H1 (cell line): ENCODE data around the gene PIGH. TPM values are rescaled to one million over a fixed set of nuclear protein-coding genes. Genes with fewer than 3 reads are reported as not detected.

Experiments
- CTCF ChIA-PET: fragments of 300-600 bp; sonication (Branson Sonifier 250); formaldehyde crosslinking; loops from one replicate; lab custom pipeline; 2021; ENCODE audit not compliant: partially characterized antibody; lab: Charles Lee
- POLR2A ChIA-PET: fragments of 300-600 bp; sonication (Branson Sonifier 250); formaldehyde crosslinking; loops from one replicate; lab custom pipeline; 2021; ENCODE audit warnings: inconsistent platforms; ENCODE audit not compliant: partially characterized antibody; lab: Charles Lee
- DNase-seq, 2 experiments: peaks; one replicate each; pipeline versions ENCODE4 v3.0.0 to v3.0.0-alpha.2; 2010 to 2022; ENCODE audit warnings: low spot score in 2 of 2, low read depth in 1 of 2, mixed read lengths in 1 of 2
- FAIRE-seq: peaks from 2 replicates; lab custom pipeline; 2011; peaks lifted over from hg19 to GRCh38; lab: Jason Lieb, UNC
- H2AFZ ChIP-seq: 2 replicates; pipeline ENCODE4 v1.8.1; 2012; ENCODE audit warnings: low read length, inconsistent platforms
- H2AK5ac ChIP-seq: 2 replicates; pipeline ENCODE4 v1.6.1; 2013; ENCODE audit warnings: low read depth, low read length
- H2BK120ac ChIP-seq: replicated peaks from 2 replicates; pipeline ENCODE3; 2013; ENCODE audit warnings: low read depth, low read length, inconsistent platforms
- H2BK12ac ChIP-seq: 2 replicates; pipeline ENCODE4 v1.6.1; 2013; ENCODE audit warnings: low read depth, low read length
- H2BK15ac ChIP-seq: 2 replicates; pipeline ENCODE4 v1.6.1; 2013; ENCODE audit warnings: low read length
- H2BK20ac ChIP-seq: 2 replicates; pipeline ENCODE4 v1.6.1; 2013; ENCODE audit warnings: low read length
- H2BK5ac ChIP-seq: 2 replicates; pipeline ENCODE4 v1.6.1; 2013; ENCODE audit warnings: low read depth, low read length
- H3K14ac ChIP-seq: 2 replicates; pipeline ENCODE4 v1.6.1; 2013; ENCODE audit warnings: inconsistent platforms; ENCODE audit not compliant: insufficient read length
- H3K18ac ChIP-seq: 2 replicates; pipeline ENCODE4 v1.6.1; 2013; ENCODE audit warnings: low read length; ENCODE audit errors: extremely low read depth
- H3K23ac ChIP-seq: 2 replicates; pipeline ENCODE4 v1.6.1; 2013; ENCODE audit warnings: inconsistent platforms; ENCODE audit not compliant: insufficient read length
- H3K23me2 ChIP-seq: 2 replicates; pipeline ENCODE4 v1.6.1; 2013; ENCODE audit warnings: low read depth, low read length
- H3K27ac ChIP-seq: 2 replicates; pipeline ENCODE4 v1.6.1; 2011; ENCODE audit warnings: low read depth, low read length, inconsistent platforms
- H3K27me3 ChIP-seq, 4 experiments: replicated peaks in 1 of 4; 1 replicate in 1 of 4; 2 replicates in 3 of 4; pipeline versions ENCODE4 v1.6.1 to v1.8.1; 2011 to 2013; ENCODE audit warnings: low read length in 3 of 4, mild to moderate bottlenecking in 3 of 4, inconsistent platforms in 2 of 4, mixed read lengths in 2 of 4, moderate library complexity in 1 of 4; ENCODE audit not compliant: control insufficient read depth in 3 of 4, insufficient read depth in 3 of 4; ENCODE audit errors: extremely low read depth in 1 of 4
- H3K36me3 ChIP-seq, 4 experiments: 2 replicates each; pipeline versions ENCODE4 v1.6.1 to v1.8.1; 2011 to 2013; ENCODE audit warnings: mild to moderate bottlenecking in 4 of 4, low read length in 3 of 4, moderate library complexity in 2 of 4, control low read depth in 1 of 4, inconsistent platforms in 1 of 4; ENCODE audit not compliant: insufficient read depth in 4 of 4, control insufficient read depth in 2 of 4
- H3K4ac ChIP-seq: replicated peaks from 2 replicates; pipeline ENCODE3; 2013; ENCODE audit warnings: low read length, low read depth, mixed read lengths, inconsistent platforms; ENCODE audit not compliant: insufficient read length
- H3K4me1 ChIP-seq, 4 experiments: replicated peaks in 1 of 4; 1 replicate in 1 of 4; 2 replicates in 3 of 4; pipeline versions ENCODE4 v1.6.1 to v1.8.1; 2011 to 2013; ENCODE audit warnings: low read length in 3 of 4, inconsistent platforms in 2 of 4, mixed read lengths in 1 of 4; ENCODE audit not compliant: insufficient read depth in 4 of 4, control insufficient read depth in 3 of 4
- H3K4me2 ChIP-seq, 2 experiments: 2 replicates each; pipeline versions ENCODE4 v1.6.1 to v1.8.1; 2011 to 2013; ENCODE audit warnings: low read depth in 2 of 2, low read length in 2 of 2, control low read depth in 1 of 2, inconsistent platforms in 1 of 2, mild to moderate bottlenecking in 1 of 2; ENCODE audit not compliant: insufficient read depth in 1 of 2
- H3K4me3 ChIP-seq, 4 experiments: fragments of 200-600, 300-600 bp in 1 of 4; sonication (generic), shearing (Covaris generic), sonication (Bioruptor Twin) in 1 of 4; 2 replicates each; pipeline versions ENCODE4 v1.5.1 to v1.8.1; 2011 to 2016; ENCODE audit warnings: low read length in 4 of 4, low read depth in 3 of 4, control low read depth in 2 of 4, inconsistent platforms in 2 of 4, mild to moderate bottlenecking in 2 of 4, mixed read lengths in 1 of 4, moderate library complexity in 1 of 4; ENCODE audit not compliant: insufficient read depth in 2 of 4; ENCODE audit errors: extremely low read depth in 1 of 4
- H3K56ac ChIP-seq: replicated peaks from 2 replicates; pipeline ENCODE3; 2013; ENCODE audit warnings: low read depth, mild to moderate bottlenecking, mixed read lengths, low read length, inconsistent platforms; ENCODE audit not compliant: insufficient read length
- H3K79me1 ChIP-seq: 2 replicates; pipeline ENCODE4 v1.6.1; 2013; ENCODE audit warnings: low read depth, low read length, control low read depth
- H3K79me2 ChIP-seq, 2 experiments: 2 replicates each; pipeline versions ENCODE4 v1.6.1 to v1.8.1; 2012 to 2013; ENCODE audit warnings: low read length in 2 of 2, mild to moderate bottlenecking in 2 of 2, inconsistent platforms in 1 of 2; ENCODE audit not compliant: insufficient read depth in 2 of 2, control insufficient read depth in 1 of 2
- H3K9ac ChIP-seq, 4 experiments: replicated peaks in 1 of 4; 1 replicate in 1 of 4; 2 replicates in 3 of 4; pipeline versions ENCODE4 v1.6.1 to v1.8.1; 2011 to 2013; ENCODE audit warnings: low read depth in 3 of 4, low read length in 3 of 4, control low read depth in 2 of 4, mild to moderate bottlenecking in 2 of 4, moderate library complexity in 2 of 4, inconsistent platforms in 1 of 4; ENCODE audit errors: extremely low read depth in 1 of 4
- H3K9me3 ChIP-seq, 2 experiments: 2 replicates each; pipeline versions ENCODE4 v1.6.1 to v1.8.1; 2012 to 2013; ENCODE audit warnings: mild to moderate bottlenecking in 2 of 2, moderate library complexity in 2 of 2, control low read depth in 1 of 2, inconsistent platforms in 1 of 2, low read depth in 1 of 2, low read length in 1 of 2, mixed read lengths in 1 of 2; ENCODE audit not compliant: insufficient read depth in 2 of 2
- H4K20me1 ChIP-seq, 2 experiments: replicated peaks in 1 of 2; 2 replicates each; pipeline versions ENCODE3 to v1.8.1; 2011 to 2013; ENCODE audit warnings: inconsistent platforms in 2 of 2, low read length in 2 of 2, mild to moderate bottlenecking in 1 of 2; ENCODE audit not compliant: insufficient read depth in 2 of 2, control insufficient read depth in 1 of 2
- H4K5ac ChIP-seq: 2 replicates; pipeline ENCODE4 v1.6.1; 2013; ENCODE audit warnings: low read length, low read depth, mixed read lengths, inconsistent platforms; ENCODE audit not compliant: insufficient read length
- H4K8ac ChIP-seq: 2 replicates; pipeline ENCODE4 v1.8.0; 2013; ENCODE audit warnings: mild to moderate bottlenecking, moderate library complexity, low read length, inconsistent platforms; ENCODE audit not compliant: insufficient read depth; ENCODE audit errors: extremely low read depth
- H4K91ac ChIP-seq: replicated peaks from 2 replicates; pipeline ENCODE3; 2013; ENCODE audit warnings: low read length, mixed read lengths, inconsistent platforms; ENCODE audit not compliant: insufficient read length
- WGBS, 2 experiments: shearing (Covaris generic) in 1 of 2; methylation state at CpG; one replicate each; pipeline versions ENCODE4 v1.1.6 to v1.1.7; 2013 to 2015; ENCODE audit warnings: low lambda C conversion rate in 2 of 2, mixed read lengths in 2 of 2, inconsistent platforms in 1 of 2, low coverage in 1 of 2, missing lambda C conversion rate in 1 of 2; ENCODE audit not compliant: insufficient replicate concordance in 2 of 2, insufficient coverage in 1 of 2, insufficient read length in 1 of 2; ENCODE audit errors: extremely low coverage in 1 of 2, missing lambda C conversion rate in 1 of 2; 5-methylcytosine and 5-hydroxymethylcytosine counted together
- polyA plus RNA-seq, 7 experiments: library from polyadenylated mRNA; depleted of rRNA in 3 of 7; stranded (reverse) in 5 of 7; unstranded in 2 of 7; fragments of >200 nt in 5 of 7; fragments of 200-250 nt in 2 of 7; gene quantifications; 1 replicate in 5 of 7; 2 replicates in 1 of 7; 4 replicates in 1 of 7; pipeline versions ENCODE4 v1.2.1 to v1.2.3, GENCODE V29; 2011 to 2013; ENCODE audit warnings: missing spikeins in 2 of 7, mixed read lengths in 2 of 7
- total RNA-seq: library from RNA; stranded (reverse); fragmentation: NEBNext Ultra II Directional; extraction: Animal tissue kit (Norgen Biotek cat#: 25700); gene quantifications from 2 replicates; pipeline ENCODE4 v1.2.1, GENCODE V29; 2021

Gene PIGH
- total and polyA plus RNA-seq, 2 of the 8 experiments (the other 6 are each of a cell fraction or from before 2014, with no cell fraction given): 7.2 to 8.6 TPM

DNA sequence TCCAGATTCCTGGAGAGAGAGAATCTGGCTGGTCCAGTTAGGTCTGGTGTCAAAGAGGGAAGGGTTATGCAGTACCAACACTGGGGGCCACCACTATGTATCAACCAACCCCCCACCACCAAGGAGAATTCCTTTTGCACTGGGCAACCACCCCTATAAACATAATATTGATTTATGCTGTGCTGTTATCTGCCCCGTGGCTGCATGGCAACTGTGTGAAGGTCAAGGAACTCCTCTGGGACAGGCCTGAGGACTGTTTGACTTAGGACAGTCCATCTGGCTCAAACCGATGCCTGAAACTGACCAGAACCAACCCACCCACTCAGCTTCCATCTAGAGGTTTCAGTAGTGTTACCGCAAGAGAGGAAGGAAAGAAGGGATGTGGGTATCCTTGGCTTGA lies 46.5 kb downstream of the PIGH start:
- Histone ChIP-seq H4K5ac (no peak overlapping the region), H2BK5ac (no peak overlapping the region), H3K4me2 (no peak overlapping the region), H2BK120ac (no peak overlapping the region), H2BK20ac (no peak overlapping the region), H3K9ac (no peak overlapping the region), H2BK12ac (no peak overlapping the region), H3K23me2 (no peaks in the 10 kb centered on the region), H4K20me1 (no peaks in the 10 kb centered on the region), H3K79me1 (no peaks in the 10 kb centered on the region), H2AFZ (no peak overlapping the region), H3K4me3 (no peak overlapping the region), H3K23ac (no peak overlapping the region), H3K27me3 (no peaks in the 10 kb centered on the region), H3K14ac (no peak overlapping the region), H4K8ac (no peak overlapping the region), H4K91ac (no peak overlapping the region), H3K79me2 (no peaks in the 10 kb centered on the region), H2BK15ac (no peak overlapping the region), H2AK5ac (no peak overlapping the region), H3K56ac (no peak overlapping the region), H3K4ac (no peak overlapping the region), H3K18ac (no peak overlapping the region), H3K27ac (no peak overlapping the region), H3K4me1 (no peaks in the 10 kb centered on the region), H3K36me3 (no peaks in the 10 kb centered on the region; a peak in 1 of 8 replicates), H3K9me3 (no peaks in the 10 kb centered on the region)
- FAIRE-seq (no peak), DNase-seq (no peak)
- ChIA-PET POLR2A (interaction anchor here (1.2 to 1.7 kb wide), 3 partner anchors 12 to 27 kb away, joined by 3 to 6 read pairs (median 4); no protein-coding TSS in a partner anchor), CTCF (interaction anchor here (0.7 to 18.2 kb wide), 5 partner anchors 13 to 126 kb away, joined by 3 to 187 read pairs (median 4); no protein-coding TSS in a partner anchor)
- 97% methylated on average over 3 of the region's 3 CpGs; no CpG with 5 or more reads in 1 of the 2 experiments for whole genome bisulfite sequencing, 2 experiments
